ENCODE measurements around the gene TYSND1.

The TYSND1 gene

GRCh38 chr10:70096705-70097420 lies 49.6 kb downstream of the TYSND1 start:
- H3K4me1 ChIP-seq (ENCODE audit: control insufficient read depth, low read length), result no peaks in the 10 kb centered on the region
- no peak overlapping the region for H3K4me3 ChIP-seq (ENCODE audit: low read length)
- TF ChIP-seq EZH2phosphoT487 (IDR thresholded peaks at IDR 0.05; ENCODE audit: borderline replicate concordance, low read length), result no peak
- no peak for TF ChIP-seq CTCF (IDR thresholded peaks at IDR 0.05; ENCODE audit: low read depth, low read length, poor library complexity, severe bottlenecking)
- H3K27me3 ChIP-seq (ENCODE audit: control insufficient read depth, low read length), result peaks cover 15% of the 10 kb centered on the region
- no peaks in the 10 kb centered on the region for H3K79me2 ChIP-seq (ENCODE audit: control insufficient read depth, low read length)
- H3K27ac ChIP-seq (ENCODE audit: low read depth, low read length), result no peak overlapping the region
- no peaks in the 10 kb centered on the region for H3K9me3 ChIP-seq (ENCODE audit: control insufficient read depth, insufficient read depth, low read length)
- no peaks in the 10 kb centered on the region for H3F3A ChIP-seq (ENCODE audit: control insufficient read depth, insufficient read depth)
- no peak overlapping the region for H3K4me2 ChIP-seq (ENCODE audit: low read length)
- no peaks in the 10 kb centered on the region for H3K9me2 ChIP-seq (replicated peaks; ENCODE audit: control insufficient read depth, low read length)
- no peaks in the 10 kb centered on the region for H3K36me3 ChIP-seq (ENCODE audit: control insufficient read depth, low read length)
- no peaks in the 10 kb centered on the region for H4K20me1 ChIP-seq (ENCODE audit: control insufficient read depth, insufficient read depth, low read depth, low read length)

- H3K4me1 ChIP-seq (ENCODE audit: control insufficient read depth, low read length), result no peaks in the 10 kb centered on the region
- no peak for TF ChIP-seq EZH2phosphoT487 (IDR thresholded peaks at IDR 0.05; ENCODE audit: borderline replicate concordance, low read length)
- TF ChIP-seq CTCF (IDR thresholded peaks at IDR 0.05; ENCODE audit: low read depth, low read length, poor library complexity, severe bottlenecking), result no peak
- H3K9me2 ChIP-seq (replicated peaks; ENCODE audit: control insufficient read depth, low read length), result no peaks in the 10 kb centered on the region
- no peak overlapping the region for H3K4me2 ChIP-seq (ENCODE audit: low read length)
- no peaks in the 10 kb centered on the region for H3K9me3 ChIP-seq (ENCODE audit: control insufficient read depth, insufficient read depth, low read length)
- H3F3A ChIP-seq (ENCODE audit: control insufficient read depth, insufficient read depth), result no peaks in the 10 kb centered on the region
- H4K20me1 ChIP-seq (ENCODE audit: control insufficient read depth, insufficient read depth, low read depth, low read length), result no peaks in the 10 kb centered on the region
- no peaks in the 10 kb centered on the region for H3K79me2 ChIP-seq (ENCODE audit: control insufficient read depth, low read length)
- H3K36me3 ChIP-seq (ENCODE audit: control insufficient read depth, low read length), result no peaks in the 10 kb centered on the region
- no peak overlapping the region for H3K27ac ChIP-seq (ENCODE audit: low read depth, low read length)
- no peak overlapping the region for H3K4me3 ChIP-seq (ENCODE audit: low read length)
- H3K27me3 ChIP-seq (ENCODE audit: control insufficient read depth, low read length), result peaks cover 15% of the 10 kb centered on the region
Observed at GRCh38 chr10:70096016-70096704, 50.3 kb downstream of the TYSND1 start.

- Histone ChIP-seq H3K9me2 (replicated peaks; ENCODE audit: control insufficient read depth, low read length) (no peaks in the 10 kb centered on the region), H3K9me3 (ENCODE audit: control insufficient read depth, insufficient read depth, low read length) (no peaks in the 10 kb centered on the region), H3K27me3 (ENCODE audit: control insufficient read depth, low read length) (peaks cover 15% of the 10 kb centered on the region), H3K36me3 (ENCODE audit: control insufficient read depth, low read length) (no peaks in the 10 kb centered on the region), H3K4me2 (ENCODE audit: low read length) (no peak overlapping the region), H3F3A (ENCODE audit: control insufficient read depth, insufficient read depth) (no peaks in the 10 kb centered on the region), H3K4me3 (ENCODE audit: low read length) (no peak overlapping the region), H3K79me2 (ENCODE audit: control insufficient read depth, low read length) (no peaks in the 10 kb centered on the region), H3K4me1 (ENCODE audit: control insufficient read depth, low read length) (no peaks in the 10 kb centered on the region), H3K27ac (ENCODE audit: low read depth, low read length) (no peak overlapping the region), H4K20me1 (ENCODE audit: control insufficient read depth, insufficient read depth, low read depth, low read length) (no peaks in the 10 kb centered on the region)
- TF ChIP-seq CTCF (IDR thresholded peaks at IDR 0.05; ENCODE audit: low read depth, low read length, poor library complexity, severe bottlenecking) (no peak), EZH2phosphoT487 (IDR thresholded peaks at IDR 0.05; ENCODE audit: borderline replicate concordance, low read length) (no peak)
Observed at GRCh38 chr10:70094250-70094649, 52.2 kb downstream of the TYSND1 start.

Measured in DOHH2 (cell line).